GM23338 (cell line): ENCODE results near the gene FAM177A1. TPM values are rescaled to one million over a fixed set of nuclear protein-coding genes. Genes with fewer than 3 reads are reported as not detected.

Source experiments
- CTCF ChIP-seq, 2 experiments: fragments of 200-600 bp in 1 of 2; sonication (generic) in 1 of 2; conservative IDR thresholded peaks; 2 replicates each; pipeline versions ENCODE4 v1.5.1 to v1.6.1; 2016 to 2017; ENCODE audit warnings: antibody characterized with exemption in 2 of 2, low read depth in 2 of 2, mild to moderate bottlenecking in 2 of 2, moderate library complexity in 1 of 2
- ETS1 ChIP-seq: IDR thresholded peaks from 2 replicates; pipeline ENCODE4 v1.6.1; 2016; ENCODE audit warnings: antibody characterized with exemption
- EZH2 ChIP-seq: fragments of 200-600 bp; sonication (generic); IDR thresholded peaks from one replicate; pipeline ENCODE4 v1.8.0; 2017; ENCODE audit warnings: antibody characterized with exemption, mild to moderate bottlenecking, low read depth; ENCODE audit not compliant: unreplicated experiment
- EZH2phosphoT487 ChIP-seq: fragments of 200-600 bp; sonication (generic); IDR thresholded peaks from one replicate; pipeline ENCODE4 v1.8.1; 2018; ENCODE audit warnings: antibody characterized with exemption; ENCODE audit not compliant: unreplicated experiment
- JUNB ChIP-seq: IDR thresholded peaks from one replicate; pipeline ENCODE4 v1.6.1; 2016; ENCODE audit warnings: antibody characterized with exemption; ENCODE audit not compliant: unreplicated experiment
- REST ChIP-seq: IDR thresholded peaks from one replicate; pipeline ENCODE4 v1.6.1; 2018; ENCODE audit warnings: antibody characterized with exemption; ENCODE audit not compliant: unreplicated experiment
- STAT1 ChIP-seq: IDR thresholded peaks from one replicate; pipeline ENCODE4 v1.6.1; 2016; ENCODE audit warnings: antibody characterized with exemption; ENCODE audit not compliant: unreplicated experiment
- ZNF114 ChIP-seq: fragments of 250-450 bp; sonication (Bioruptor Pico); IDR thresholded peaks from 2 replicates; pipeline ENCODE4 v1.5.0; 2020; ENCODE audit warnings: mild to moderate bottlenecking, moderate library complexity
- ZNF331 ChIP-seq: fragments of 250-450 bp; sonication (Bioruptor Pico); IDR thresholded peaks from 2 replicates; pipeline ENCODE4 v1.5.0; 2020; ENCODE audit warnings: low read depth, mild to moderate bottlenecking, moderate library complexity
- ZNF462 ChIP-seq: fragments of 250-450 bp; sonication (Bioruptor Pico); IDR thresholded peaks from 2 replicates; pipeline ENCODE4 v1.5.0; 2020; ENCODE audit warnings: mild to moderate bottlenecking, moderate library complexity
- polyA plus RNA-seq: library from polyadenylated mRNA; unstranded; fragments of >200 nt; fragmentation: Nextera tagmentation; extraction: Ambion mirVana; gene quantifications from 2 replicates; pipeline ENCODE4 v1.2.1, GENCODE V29; 2016
- total RNA-seq: library from RNA; depleted of rRNA; stranded (reverse); fragments of >200 nt; shearing (Covaris generic); gene quantifications from 2 replicates; pipeline ENCODE4 v1.2.3, GENCODE V29; 2014

The FAM177A1 gene
- total and polyA plus RNA-seq, 2 experiments from 2014 or later, result 22.8 to 72.5 TPM

GRCh38 chr14:35073486-35073885 lies 27.4 kb downstream of the FAM177A1 start (continued):
- TF ChIP-seq ZNF462 (CRISPR knock-in tag) (no peak), JUNB (no peak), ZNF331 (no peak), EZH2phosphoT487 (no peak), STAT1 (no peak), ETS1 (no peak), CTCF (conservative IDR thresholded peaks at IDR 0.05; ENCODE audit: low read depth in 2 of 2) (no peak), REST (no peak), ZNF114 (CRISPR knock-in tag) (no peak), EZH2 (no peak)
